SU-DHL-6 (cell line): Measurements from ENCODE around the gene RAPGEF3.

Experiments
- EZH2phosphoT487 ChIP-seq: fragments of 200-600 bp; sonication (generic), shearing (Covaris generic); conservative IDR thresholded peaks from 2 replicates; pipeline ENCODE4 v1.6.1; 2018; ENCODE audit warnings: mild to moderate bottlenecking, antibody characterized with exemption, low read length, moderate library complexity, mixed read lengths
- TF ChIP-seq, protein P1 (sequence below): fragments of 200-600 bp; sonication (generic); IDR thresholded peaks from one replicate; pipeline ENCODE4 v1.5.1; 2017; ENCODE audit warnings: antibody characterized with exemption, mild to moderate bottlenecking, low read length, moderate library complexity; ENCODE audit not compliant: insufficient read depth, poor library complexity, severe bottlenecking

DNA sequence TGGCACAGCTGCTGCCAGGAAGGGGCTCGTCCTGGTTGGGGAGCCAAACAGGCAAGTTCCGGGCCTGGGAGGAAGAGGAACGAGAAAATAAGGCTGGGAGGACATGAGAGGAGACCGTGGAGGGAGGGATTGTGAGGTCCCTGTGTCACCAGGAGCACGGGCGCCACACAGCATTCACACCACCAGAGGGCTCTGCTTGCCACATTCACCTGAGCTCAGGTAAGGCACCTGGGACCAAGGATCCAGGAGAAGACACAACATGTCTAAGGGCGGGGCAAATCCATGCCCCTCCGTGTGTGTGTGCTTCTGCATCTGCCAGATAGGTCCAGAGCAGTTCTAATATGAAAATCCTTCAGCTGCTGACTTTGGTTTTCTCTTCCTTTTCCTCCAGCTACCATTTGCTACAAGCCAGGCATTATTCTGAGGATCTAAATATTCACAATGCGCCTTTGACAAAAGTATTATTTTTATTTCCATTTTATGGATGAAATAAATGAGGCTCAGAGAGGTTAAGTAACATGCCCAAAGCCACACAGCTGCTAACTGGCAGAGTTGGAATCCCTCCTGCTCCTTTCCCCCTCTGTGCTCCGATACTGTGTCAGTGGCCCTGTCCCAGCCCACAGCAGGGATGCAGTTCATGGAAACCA, 14.6 kb downstream of the RAPGEF3 start:
- TF ChIP-seq, protein P1, sequence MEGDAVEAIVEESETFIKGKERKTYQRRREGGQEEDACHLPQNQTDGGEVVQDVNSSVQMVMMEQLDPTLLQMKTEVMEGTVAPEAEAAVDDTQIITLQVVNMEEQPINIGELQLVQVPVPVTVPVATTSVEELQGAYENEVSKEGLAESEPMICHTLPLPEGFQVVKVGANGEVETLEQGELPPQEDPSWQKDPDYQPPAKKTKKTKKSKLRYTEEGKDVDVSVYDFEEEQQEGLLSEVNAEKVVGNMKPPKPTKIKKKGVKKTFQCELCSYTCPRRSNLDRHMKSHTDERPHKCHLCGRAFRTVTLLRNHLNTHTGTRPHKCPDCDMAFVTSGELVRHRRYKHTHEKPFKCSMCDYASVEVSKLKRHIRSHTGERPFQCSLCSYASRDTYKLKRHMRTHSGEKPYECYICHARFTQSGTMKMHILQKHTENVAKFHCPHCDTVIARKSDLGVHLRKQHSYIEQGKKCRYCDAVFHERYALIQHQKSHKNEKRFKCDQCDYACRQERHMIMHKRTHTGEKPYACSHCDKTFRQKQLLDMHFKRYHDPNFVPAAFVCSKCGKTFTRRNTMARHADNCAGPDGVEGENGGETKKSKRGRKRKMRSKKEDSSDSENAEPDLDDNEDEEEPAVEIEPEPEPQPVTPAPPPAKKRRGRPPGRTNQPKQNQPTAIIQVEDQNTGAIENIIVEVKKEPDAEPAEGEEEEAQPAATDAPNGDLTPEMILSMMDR, result peak; percentile 36
- TF ChIP-seq EZH2phosphoT487, result no peak
